Stimulated activated CD4-positive, alpha-beta T cell treated with anti-CD3 and anti-CD28 coated beads, Interleukin-15, amount 100 ng/mL, for 48 hours (primary cell): Measurements from ENCODE around the gene MTMR11.
"Not testable (repeated sequence)": the region's sequence is repeated elsewhere in the genome, so short reads cannot be mapped to it uniquely, and the experiment has no call there.

Source experiments
- DNase-seq, 2 donors: peaks; one replicate each; pipeline ENCODE4 v3.0.0-alpha.2; 2020; ENCODE audit warnings: low read depth in 2 of 2

The MTMR11 gene

GRCh38 chr1:149936170-149936991 lies at the start of gene MTMR11:
TSS of gene MTMR11 (minus strand) at chr1:149936879. CDS start at chr1:149936647, 232 bp downstream.
- DNase-seq, result no peak

GRCh38 chr1:149979972-149980540 lies 43.4 kb upstream of the MTMR11 start:
- no peak for DNase-seq

- no peak for DNase-seq
These were observed 42.7 kb upstream of the MTMR11 start for GRCh38 chr1:149979245-149979971.

- no peak for DNase-seq
These were observed 41.9 kb upstream of the MTMR11 start for GRCh38 chr1:149978547-149979023.

GRCh38 chr1:149977345-149977744 lies 40.7 kb upstream of the MTMR11 start:
- no peak for DNase-seq

- no peak for DNase-seq
These were observed 35.9 kb upstream of the MTMR11 start for GRCh38 chr1:149972547-149972946.

GRCh38 chr1:149967646-149968045 lies 31.0 kb upstream of the MTMR11 start:
- no peak for DNase-seq

- no peak for DNase-seq
These were observed 30.4 kb upstream of the MTMR11 start for GRCh38 chr1:149967041-149967440.

- no peak for DNase-seq
These were observed 29.7 kb upstream of the MTMR11 start for GRCh38 chr1:149966405-149966804.

- DNase-seq, result no peak
These were observed 28.8 kb upstream of the MTMR11 start for GRCh38 chr1:149965440-149965839.

GRCh38 chr1:149963358-149963757 lies 26.7 kb upstream of the MTMR11 start:
- DNase-seq, result no peak

- no peak for DNase-seq
These were observed 26.1 kb upstream of the MTMR11 start for GRCh38 chr1:149962736-149963135.

GRCh38 chr1:149962039-149962647 lies 25.5 kb upstream of the MTMR11 start:
- DNase-seq, result peak in 1 of 2 donors; percentile 30

GRCh38 chr1:149957548-149957947 lies 20.9 kb upstream of the MTMR11 start:
- not testable (repeated sequence) for DNase-seq

GRCh38 chr1:149949911-149950310 lies 13.2 kb upstream of the MTMR11 start:
- DNase-seq, result no peak

GRCh38 chr1:149945206-149945605 lies 8.5 kb upstream of the MTMR11 start:
- DNase-seq, result no peak

- DNase-seq, result no peak
These were observed 6.2 kb upstream of the MTMR11 start for GRCh38 chr1:149942885-149943284.

- DNase-seq, result no peak
These were observed 5.5 kb upstream of the MTMR11 start for GRCh38 chr1:149942207-149942606.

GRCh38 chr1:149940427-149940826 lies 3.7 kb upstream of the MTMR11 start:
- no peak for DNase-seq

GRCh38 chr1:149938668-149939003 lies 2.0 kb upstream of the MTMR11 start:
- DNase-seq, result not testable (repeated sequence)

GRCh38 chr1:149937759-149938158 lies 1.1 kb upstream of the MTMR11 start:
- DNase-seq, result no peak

- no peak for DNase-seq
These were observed 470 bp upstream of the MTMR11 start for GRCh38 chr1:149936992-149937705.
